ENCODE data around the gene LEMD2.

- TF ChIP-seq FOSL2 (IDR thresholded peaks at IDR 0.05; ENCODE audit: borderline replicate concordance, low read depth) (no peak), CTCF (IDR thresholded peaks at IDR 0.05) (no peak), EP300 (IDR thresholded peaks at IDR 0.05; ENCODE audit: borderline replicate concordance in 1 of 2, low read depth in 1 of 2, low read length in 1 of 2) (no peak)
These were observed 38.5 kb downstream of the LEMD2 start for GRCh38 chr6:33750244-33750991.
